GM15510 (cell line): Measurements from ENCODE around the gene LIF.

Experiments
- POLR2A ChIP-seq: IDR thresholded peaks from 3 replicates; pipeline ENCODE4 v1.6.1; 2011; ENCODE audit warnings: borderline replicate concordance; ENCODE audit not compliant: insufficient read length; ENCODE audit errors: extremely low read depth

Gene LIF

DNA sequence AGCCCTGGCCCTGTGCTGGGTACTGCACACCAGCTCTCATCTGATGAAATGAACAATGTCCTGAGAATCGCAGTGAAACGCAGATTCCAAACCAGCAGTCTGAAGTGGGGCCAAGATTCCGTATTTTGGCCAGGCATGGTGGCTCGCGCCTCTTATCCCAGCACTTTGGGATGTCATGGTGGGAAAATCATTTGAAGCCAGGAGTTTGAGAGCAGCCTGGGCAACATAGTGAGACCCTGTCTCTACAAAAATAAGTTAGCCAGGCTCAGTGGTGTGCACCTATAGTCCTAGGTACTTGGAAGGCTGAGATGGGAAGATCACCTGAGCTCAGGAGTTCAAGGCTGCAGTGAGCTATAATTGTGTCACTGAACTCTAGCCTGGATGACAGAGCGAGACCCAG is 13.0 kb downstream of the LIF start:
- no peak for TF ChIP-seq POLR2A

DNA sequence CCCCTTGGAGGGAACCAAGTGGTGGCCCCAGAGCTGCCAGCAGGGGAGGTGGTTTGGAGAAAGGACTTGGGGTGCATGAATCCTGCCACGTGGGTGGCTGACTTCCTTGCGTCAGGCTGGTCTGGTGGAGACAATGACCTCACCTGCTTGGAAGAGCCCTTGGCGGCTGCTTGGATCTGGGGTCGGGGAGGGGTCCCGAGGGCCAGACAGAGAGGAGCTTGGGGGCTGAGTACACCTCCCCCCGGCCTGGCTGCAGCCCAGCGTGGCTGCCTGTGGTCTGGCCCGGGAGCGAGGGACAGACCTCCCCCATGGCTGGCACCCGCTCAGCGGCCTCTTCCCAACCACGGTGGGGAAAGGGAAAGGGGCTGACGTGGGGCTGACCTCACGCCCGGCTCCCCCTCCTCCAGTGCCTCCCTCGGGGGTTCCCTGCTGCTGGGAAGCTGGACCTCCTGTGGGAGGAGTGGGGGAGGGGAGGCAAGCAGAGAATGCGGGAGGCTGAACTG is 13.8 kb downstream of the LIF start:
- no peak for TF ChIP-seq POLR2A

DNA sequence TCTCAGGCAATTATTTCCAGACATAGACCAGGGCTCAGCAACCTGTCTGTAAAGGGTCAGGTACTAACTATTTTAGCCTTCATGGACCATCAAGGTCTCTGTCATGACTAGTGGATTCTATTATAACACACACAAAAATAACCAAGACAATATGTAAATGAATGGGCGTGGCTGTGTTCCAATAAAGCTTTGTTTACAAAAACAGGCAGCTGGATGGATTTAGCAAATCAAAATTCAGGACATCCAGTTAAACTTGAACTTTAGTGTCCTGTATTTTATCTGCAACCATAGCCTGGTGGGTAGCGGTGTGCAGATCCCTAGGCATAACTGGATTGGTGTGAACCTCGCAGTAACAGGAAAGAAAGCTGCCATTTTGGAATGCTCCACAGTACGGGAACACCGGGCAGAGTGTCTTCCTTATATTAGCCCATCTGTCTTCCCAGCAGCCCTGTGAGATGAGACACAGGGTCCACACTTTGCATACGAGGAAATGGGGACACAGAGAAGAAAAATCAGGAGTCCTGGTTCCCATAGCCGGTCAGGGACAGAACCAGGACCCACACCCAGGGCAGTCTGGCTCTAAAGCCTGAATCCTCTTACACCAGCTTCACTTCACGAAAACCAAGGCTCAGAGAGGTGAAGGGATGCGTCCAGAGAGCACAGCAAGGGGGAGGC is 15.6 kb downstream of the LIF start:
- no peak for TF ChIP-seq POLR2A

DNA sequence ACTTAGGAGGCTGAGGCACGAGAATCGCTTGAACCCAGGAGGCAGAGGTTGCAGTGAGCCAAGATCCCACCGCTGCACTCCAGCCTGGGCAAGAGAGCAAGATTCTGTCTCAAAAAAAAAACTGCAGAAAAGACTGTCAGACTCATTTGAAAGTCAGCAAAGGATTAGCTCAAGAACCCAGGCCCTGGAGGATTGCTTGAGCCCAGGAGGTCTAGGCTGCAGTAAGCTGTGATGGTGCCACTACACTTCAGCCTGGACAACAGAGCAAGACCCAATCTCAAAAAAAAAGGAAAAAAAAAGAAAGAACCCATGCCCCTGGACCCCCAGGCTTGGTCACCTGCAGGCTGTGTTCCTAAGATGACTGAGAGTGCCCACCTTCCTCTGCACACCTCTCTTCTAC is 16.2 kb downstream of the LIF start:
- no peak for TF ChIP-seq POLR2A

DNA sequence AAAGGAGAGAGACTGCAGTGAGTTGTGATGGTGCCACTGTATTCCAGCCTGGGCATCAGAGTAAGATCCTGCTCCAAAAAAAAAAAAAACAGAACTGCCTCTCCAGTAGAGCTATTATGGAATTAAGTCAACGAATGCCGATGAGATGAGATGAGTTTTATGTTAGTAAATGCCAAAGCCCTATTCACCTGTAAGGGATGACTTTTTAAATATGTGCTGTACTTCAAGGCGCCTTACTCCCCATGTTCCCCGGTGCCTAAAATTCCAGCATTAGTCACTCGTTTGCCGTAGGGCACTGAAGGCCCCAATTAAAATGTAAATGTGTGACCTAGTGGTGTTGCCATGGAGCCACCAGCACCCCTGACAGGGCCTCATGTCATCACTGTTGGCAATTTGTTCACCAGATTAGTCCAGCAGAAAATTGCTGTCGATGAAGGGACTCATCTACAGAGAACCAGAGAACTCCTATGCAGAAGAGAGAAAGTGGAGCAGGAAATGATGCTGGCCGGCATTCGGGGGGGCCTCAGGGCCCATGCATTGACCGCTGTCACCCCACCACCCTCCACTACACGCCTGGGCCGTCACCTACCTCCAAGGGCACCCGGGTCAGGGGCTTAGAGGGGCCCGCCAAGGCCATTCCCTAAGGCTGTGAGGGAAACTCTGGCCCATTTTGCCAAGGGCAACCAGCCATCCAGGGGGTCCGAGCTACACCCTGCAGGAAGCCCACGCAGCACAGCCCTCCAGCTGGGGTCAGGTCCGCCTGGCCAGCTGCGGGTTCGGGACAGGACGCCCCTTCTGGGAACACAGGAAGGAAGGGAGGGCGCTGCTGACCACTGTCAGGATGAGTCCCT is 17.8 kb downstream of the LIF start:
- no peak for TF ChIP-seq POLR2A

DNA sequence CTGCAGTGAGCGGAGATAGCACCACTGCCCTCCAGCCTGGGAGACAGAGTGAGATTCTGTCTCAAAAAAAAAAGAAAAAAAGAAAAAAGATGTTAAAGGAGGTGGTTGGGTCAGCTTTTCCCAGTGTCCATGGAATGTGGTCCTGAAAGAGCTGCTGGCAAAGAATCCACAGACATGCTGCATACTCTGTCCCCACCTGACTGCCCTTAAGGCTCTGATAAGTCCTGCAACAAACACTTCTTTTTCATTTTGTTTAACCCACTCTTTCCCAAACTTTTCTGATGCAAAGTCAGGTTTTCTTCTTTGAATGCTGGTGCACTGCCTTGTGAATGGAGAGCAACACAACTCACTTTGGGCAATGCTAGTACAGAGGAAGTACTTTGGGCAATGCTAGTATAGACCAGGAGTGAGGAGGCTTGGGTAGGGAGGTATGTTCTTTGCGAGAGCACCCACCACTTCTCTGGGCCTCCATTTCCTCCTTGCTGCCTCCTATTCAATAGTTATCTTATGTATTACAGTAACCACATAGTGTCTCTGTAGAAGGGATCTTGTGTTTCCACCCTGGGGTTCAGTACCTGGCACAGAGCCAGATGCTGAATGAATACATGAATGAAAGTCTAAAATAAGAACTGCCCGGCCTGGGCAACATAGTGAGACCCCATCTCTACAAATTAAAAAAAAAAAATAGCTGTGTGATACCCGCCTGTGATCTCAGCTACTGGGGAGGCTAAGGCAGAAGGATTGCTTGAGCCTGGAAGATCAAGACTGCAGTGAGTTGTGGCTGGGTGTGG is 18.9 kb downstream of the LIF start:
- TF ChIP-seq POLR2A = no peak

DNA sequence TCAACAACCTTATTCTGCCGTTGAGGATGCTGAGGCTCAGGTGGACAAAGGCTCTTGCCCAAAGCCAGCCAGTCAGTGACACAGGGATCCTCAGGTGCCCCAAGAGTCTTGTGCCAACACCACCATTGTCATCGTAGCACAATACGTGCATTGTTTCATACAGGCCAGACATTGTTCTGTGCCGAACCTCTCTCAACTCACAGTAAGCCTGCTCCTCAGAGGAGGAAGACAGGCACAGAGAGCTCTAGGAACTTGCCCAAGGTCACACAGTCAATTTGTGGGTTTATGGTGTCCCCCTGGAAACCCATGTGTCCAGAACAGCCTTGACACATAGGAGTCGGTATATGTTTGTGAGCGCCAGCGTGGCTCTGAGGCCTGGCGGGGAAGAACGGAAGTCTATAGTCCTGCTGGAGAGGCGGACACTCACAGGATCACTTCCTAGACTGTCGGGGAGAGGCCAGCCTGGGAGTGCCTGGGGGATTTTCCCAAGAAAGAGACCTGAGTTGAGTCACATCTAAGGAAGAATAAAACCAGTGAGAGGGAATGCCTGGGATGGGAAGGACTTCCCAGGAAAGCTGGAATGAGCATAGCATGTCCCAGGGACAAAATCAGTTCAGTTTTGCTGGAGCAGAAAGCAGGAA is 20.2 kb downstream of the LIF start:
- TF ChIP-seq POLR2A = no peak

DNA sequence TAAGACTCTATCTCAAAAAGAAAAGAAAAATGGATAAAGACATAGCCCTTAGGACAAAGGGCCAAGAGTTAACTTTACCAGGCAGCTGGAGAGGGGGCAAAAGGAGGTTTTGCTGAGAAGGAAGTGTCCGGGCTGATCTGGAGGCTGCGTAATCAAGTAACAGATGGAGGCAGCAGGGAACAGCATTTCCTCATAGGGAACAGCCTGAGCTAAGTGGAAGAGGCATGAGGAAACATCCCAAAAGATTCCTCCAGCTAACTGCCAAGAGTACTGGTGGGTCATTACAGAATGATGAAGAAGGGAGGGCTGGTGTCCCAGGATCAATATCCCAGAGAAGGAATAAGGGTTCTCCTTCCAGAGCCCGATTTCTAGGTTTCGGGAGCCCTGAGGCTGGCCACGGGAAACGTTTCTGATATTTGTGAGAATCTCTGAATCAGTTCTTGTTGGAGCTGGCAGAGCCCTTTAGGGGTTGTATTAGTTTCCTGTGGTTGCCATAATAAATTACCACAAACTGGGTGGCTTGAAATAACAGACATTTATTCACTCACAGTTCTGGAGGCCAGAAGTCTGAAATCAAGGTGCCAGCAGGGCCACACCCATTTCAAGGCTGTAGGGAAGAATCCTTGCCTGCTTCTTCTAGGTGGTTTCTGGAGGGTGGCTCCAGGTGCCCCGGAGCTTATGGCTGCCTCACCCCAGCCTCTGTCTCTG is 21.2 kb downstream of the LIF start:
- no peak for TF ChIP-seq POLR2A

DNA sequence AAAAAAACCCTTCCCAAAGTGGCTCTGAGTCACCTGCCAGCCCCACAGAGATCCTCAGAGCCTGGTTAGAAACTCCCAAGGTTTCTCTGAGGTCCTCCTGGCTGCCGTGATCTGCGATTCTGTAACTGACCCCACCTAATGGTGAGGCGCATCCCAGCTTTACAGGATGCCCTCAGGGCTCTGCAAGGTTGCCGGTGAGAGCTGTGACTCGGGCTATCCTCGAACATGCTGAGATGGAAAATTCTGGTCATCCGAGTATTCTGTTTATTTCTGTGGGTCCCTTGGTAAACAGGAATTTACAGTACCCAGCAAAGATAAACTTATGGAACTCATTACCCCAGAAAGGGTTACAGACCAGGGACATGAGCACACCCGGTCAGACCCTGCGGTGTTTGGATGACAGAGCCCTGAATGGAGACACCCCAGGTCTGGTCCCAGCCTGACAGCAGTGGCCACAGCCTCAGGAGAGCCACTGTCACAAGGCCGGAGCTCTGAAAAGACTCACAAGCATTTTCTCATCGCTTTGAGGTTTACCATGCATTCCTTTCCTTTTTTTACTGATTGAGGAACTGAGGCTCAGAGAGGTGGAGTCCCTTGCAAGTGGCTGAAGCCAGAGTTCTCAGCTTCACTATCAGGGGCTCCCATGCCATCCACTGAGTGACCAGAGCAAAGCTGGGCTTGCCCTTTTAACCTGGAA is 22.2 kb downstream of the LIF start:
- no peak for TF ChIP-seq POLR2A

DNA sequence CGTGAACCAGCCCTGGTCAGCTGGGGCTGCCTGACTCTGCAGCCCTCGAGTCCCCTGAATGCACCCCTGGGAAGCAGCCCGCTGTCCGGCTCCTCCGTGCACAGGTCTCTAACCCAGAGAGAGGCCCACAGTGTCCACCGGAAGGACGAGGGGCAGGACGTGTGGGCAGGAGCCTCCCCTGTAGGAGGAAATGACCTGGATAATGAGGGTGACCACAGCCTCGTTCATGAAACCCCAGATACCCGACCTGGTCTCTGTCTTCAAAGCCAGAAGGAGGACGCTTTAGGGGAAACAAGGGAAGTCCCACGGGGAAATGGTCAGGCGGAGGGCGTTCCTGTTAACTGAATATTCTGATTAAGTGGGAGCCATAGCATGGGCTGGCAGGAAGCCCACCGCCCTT is 23.3 kb downstream of the LIF start:
- no peak for TF ChIP-seq POLR2A

DNA sequence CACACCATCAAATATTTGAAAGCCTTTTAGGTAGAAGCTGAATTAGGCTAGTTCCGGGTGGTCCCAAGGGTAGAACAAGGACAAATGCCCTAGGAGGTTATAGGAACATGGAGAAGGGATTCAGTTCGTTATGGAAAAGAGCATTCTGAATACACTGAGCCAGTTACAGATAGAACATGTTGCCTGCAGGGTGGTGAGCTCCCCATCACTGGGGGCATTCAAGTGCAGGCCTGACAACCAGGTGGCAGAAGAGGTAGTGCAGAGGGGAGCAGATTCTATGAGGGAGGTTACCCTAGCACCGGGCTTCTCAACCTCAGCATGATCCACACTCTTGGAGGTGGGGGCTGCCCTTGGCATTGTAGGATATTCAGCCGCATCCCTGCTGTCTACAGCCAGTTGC is 24.2 kb downstream of the LIF start:
- TF ChIP-seq POLR2A = no peak

DNA sequence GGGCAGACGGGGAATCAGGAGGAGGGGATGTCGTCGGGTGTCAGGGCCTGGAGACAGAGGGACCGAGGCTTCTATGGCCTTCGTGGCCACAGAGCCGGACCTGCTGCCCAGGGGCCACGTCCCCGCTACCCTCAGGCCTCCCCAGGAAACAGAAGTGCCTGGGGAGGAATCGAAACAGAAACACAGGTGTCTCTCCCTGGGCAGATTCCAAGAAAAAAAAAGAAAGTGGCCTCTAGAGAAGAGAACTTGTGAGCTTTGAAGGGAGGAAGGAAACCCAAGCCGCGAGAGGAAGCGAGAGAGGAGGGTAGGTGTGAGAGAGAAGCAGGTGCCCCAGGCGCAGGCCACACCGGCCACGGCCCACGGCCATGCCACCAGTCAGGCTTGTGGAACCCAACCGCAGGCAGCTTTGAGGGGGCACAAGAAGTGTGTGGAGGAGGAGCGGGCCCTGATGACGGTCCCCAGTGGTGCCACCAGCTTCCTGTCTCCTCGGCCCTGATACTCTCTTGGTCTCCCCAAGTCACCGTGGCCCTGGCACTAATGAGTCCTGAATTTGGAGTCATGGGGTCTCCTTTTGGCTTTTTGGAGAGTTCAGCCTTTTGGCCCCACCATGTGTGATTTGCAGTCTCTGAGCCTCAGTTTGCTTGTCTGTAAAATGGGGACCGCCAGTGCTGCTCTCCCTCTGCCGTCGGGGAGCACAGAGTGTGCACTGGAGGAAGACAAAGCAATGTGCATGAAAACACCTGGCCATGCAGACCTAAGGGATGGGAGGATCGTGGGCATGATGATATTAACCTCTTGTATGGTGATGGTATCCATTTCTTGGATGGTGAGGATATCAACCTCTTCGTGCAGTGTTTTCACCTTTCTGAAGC is 25.2 kb downstream of the LIF start:
- TF ChIP-seq POLR2A = no peak
